Measurements from ENCODE around the gene MKI67.

Gene MKI67

GRCh38 chr10:128050936-128051335, 75.3 kb downstream of the MKI67 start:
- DNase-seq (ENCODE audit: low read depth in 2 of 2): no peak

- DNase-seq (ENCODE audit: low read depth in 2 of 2): no peak
Measured at GRCh38 chr10:128050121-128050516, 76.1 kb downstream of the MKI67 start.

DNA sequence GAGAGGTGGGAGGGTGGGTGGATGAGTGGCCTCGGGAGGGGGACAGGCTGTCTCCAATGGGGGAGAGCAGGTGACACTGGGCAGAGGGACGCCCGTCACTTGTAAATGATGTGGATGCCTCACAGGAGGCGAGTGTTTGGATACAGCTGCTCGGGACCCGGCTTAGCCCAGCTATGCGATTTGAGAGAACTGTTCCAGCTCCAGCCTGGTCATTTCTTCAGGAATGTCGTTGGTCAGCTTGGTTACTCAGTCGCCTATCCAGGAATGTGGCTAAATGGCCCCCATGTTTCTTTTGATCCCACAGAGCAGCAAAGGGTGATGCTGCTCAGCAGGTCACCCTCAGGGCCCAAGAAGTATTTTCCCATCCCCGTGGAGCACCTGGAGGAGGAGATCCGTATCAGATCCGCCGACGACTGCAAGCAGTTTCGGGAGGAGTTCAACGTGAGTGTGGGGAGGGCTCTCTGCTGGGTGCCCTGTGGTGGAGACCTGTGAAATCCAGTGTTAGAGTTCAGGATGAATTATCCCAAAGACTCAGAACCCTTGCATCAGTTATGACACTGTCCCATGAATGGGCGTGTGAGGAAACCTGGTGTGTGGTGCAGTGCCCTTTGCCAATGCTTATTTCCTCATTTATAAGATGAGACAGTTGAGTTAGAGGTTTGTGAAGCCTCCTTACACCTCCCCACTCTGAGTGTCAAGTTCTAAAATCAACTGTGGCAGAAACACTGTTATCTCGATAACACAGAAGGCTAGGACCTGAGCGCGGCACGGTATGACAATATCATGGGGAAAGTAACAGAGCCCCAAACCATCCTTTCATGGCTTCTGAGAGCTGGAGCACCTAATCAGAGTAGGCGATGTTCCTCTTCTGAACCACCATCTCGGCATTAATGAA, 76.8 kb downstream of the MKI67 start:
- no peak for DNase-seq (ENCODE audit: low read depth in 2 of 2)

- no peak for DNase-seq (ENCODE audit: low read depth in 2 of 2)
Measured at GRCh38 chr10:128048819-128049210, 77.4 kb downstream of the MKI67 start.

DNA sequence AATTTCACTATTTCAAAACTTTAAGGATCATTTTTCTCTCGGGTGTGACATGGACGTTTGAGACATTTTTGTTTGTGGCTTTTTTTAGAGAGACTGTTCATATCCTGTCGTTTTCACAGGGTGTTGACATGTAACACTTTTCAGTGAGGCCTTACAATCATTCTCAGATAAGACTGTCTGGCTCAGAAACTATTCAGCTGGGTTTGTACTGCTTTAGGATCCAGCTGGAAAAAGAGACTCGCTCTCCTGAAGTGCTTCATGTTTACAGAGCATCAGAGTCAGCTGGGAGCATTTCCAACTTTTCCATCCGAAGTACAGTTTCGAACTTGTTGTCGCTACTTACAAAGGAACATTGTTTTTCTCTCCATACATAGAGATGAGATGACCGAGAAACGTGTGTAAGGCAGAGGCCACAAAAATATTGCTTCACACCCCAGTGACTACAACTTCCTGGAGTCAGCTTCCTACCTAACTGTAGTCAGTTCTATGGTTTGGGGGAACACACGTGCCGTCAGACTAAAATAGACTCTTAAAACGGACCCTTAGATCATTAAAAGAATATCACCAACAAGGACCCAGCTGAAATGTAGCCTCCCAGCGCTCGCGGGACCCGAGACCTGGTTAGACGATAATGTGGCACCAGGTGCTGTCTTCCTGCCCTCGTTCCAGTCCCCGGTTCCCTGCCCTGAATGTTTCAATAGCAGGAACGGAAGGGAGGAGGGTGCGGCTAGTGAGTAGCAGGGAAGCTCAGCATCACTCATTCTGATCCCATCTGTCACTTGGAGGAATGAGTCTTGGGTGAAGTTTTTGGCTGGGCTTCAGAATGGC, 78.0 kb downstream of the MKI67 start:
- no peak for DNase-seq (ENCODE audit: low read depth in 2 of 2)

- DNase-seq (ENCODE audit: low read depth in 2 of 2): peak; percentile 61 to 71
Measured at GRCh38 chr10:128047351-128047750, 78.9 kb downstream of the MKI67 start.

DNA sequence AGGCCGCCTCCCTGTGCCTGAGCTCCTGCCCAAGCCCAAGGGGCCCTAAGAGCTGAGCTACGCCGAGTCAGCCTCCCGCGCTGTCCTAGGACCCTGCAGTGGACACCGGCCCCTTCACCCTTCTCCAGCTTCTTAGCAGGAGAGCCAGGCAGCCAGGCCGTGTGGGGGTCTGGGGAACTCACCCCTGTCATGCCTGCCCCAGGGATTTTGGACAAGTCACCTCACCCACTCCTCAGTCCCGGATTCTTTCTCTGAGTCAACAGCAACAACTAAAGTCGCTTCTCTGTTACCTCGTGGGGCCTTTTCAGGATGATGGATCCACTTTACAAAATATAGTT, 79.3 kb downstream of the MKI67 start:
- DNase-seq (ENCODE audit: low read depth in 2 of 2): no peak
